Measurements from ENCODE around the gene TRAF3IP1. TPM values are rescaled to one million over a fixed set of nuclear protein-coding genes. Genes with fewer than 3 reads are reported as not detected.

Gene TRAF3IP1
- total RNA-seq, 4 donors from 2014 or later = 8.5 to 20.8 (median 10.9) TPM

DNA sequence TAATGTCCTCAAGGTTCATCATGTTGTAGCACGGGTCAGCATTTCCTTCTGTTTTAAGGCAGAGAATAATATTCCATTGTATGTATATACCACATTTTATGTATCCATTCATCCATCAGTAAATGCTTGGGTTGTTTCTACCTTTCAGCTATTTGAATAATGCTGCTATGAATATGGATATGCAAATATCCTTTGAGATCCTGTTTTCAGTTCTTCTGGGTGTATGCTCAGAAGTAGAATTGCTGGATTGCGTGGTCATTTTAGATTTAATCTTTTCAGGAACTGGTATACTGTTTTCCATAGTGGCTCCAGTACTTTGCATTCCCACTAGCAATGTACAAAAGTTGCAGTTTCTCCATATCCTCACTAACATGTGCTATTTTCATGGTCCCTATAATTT is 93.0 kb downstream of the TRAF3IP1 start:
- H3K4me1 ChIP-seq = peaks cover 2 to 3% of the 10 kb centered on the region in 2 donors
- H3K36me3 ChIP-seq = no peaks in the 10 kb centered on the region
- intact Hi-C loops (cut with DNase I; ENCODE audit: low total_unique reads) (no loop called here), in situ Hi-C loops (cut with MboI; ENCODE audit: low sequenced_read_pairs in 4 of 4) (no loop called here)
- TF ChIP-seq POLR2A (IDR thresholded peaks at IDR 0.05) (no peak), CTCF (IDR thresholded peaks at IDR 0.05 in 4 of 5, conservative IDR thresholded peaks at IDR 0.05 in 1 of 5) (no peak)
- H3K27me3 ChIP-seq = no peaks in the 10 kb centered on the region
- H3K9me3 ChIP-seq = no peaks in the 10 kb centered on the region
- no peak overlapping the region for H3K4me3 ChIP-seq
- H3K27ac ChIP-seq = no peak overlapping the region
- ATAC-seq = no peak
- no peak for DNase-seq

DNA sequence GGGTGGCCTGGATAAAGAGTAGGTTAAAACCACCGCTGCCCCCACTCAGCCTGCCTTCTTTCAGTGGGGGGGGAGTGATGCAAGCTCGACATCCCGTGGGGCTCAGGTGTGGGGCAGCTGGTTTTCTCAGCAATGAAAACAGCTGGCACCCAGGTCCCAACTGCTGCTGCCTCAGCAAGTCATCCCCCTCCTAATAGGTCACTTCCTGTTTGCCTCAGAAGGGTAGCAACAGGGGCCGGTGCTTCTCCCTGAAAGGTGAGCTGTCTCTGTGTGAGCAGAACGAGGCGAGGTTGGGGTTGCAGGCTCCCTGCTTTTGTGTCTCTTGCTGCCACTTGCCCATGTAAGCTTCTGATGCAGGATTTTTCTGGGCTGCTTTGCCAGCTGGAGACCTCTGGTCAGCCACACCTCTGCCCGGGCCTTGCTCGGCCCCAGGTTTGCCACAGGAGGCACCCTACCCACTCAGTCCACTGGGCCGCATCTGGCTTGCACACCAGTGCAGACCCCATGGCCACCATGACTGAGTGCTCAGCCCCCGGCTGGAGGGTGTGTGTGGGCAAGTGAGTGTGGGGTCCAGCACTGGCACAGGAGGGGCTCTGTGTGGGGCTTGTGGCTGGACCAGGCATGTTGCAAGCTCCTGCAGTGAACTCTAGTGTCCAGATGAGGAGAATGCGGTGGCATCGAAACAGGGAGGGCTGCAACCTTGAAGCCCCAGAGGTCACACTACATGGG is 94.9 kb downstream of the TRAF3IP1 start:
- Histone ChIP-seq H3K27me3 (no peaks in the 10 kb centered on the region), H3K9me3 (no peaks in the 10 kb centered on the region), H3K4me1 (peaks cover 10 to 14% of the 10 kb centered on the region in 2 donors), H3K27ac (no peak overlapping the region), H3K4me3 (no peak overlapping the region), H3K36me3 (no peaks in the 10 kb centered on the region)
- TF ChIP-seq POLR2A (IDR thresholded peaks at IDR 0.05) (no peak), CTCF (IDR thresholded peaks at IDR 0.05 in 4 of 5, conservative IDR thresholded peaks at IDR 0.05 in 1 of 5) (no peak)
- no peak for DNase-seq
- intact Hi-C loops (cut with DNase I; ENCODE audit: low total_unique reads) (no loop called here), in situ Hi-C loops (cut with MboI; ENCODE audit: low sequenced_read_pairs in 4 of 4) (no loop called here)
- no peak for ATAC-seq

GRCh38 chr2:238415893-238416292 is 95.6 kb downstream of the TRAF3IP1 start:
- H3K9me3 ChIP-seq = no peaks in the 10 kb centered on the region
- TF ChIP-seq POLR2A (IDR thresholded peaks at IDR 0.05) (no peak), CTCF (IDR thresholded peaks at IDR 0.05 in 4 of 5, conservative IDR thresholded peaks at IDR 0.05 in 1 of 5) (no peak)
- ATAC-seq (no peak), DNase-seq (no peak)
- no peak overlapping the region for H3K4me3 ChIP-seq
- in situ Hi-C loops (cut with MboI; ENCODE audit: low sequenced_read_pairs in 4 of 4) (no loop called here), intact Hi-C loops (cut with DNase I; ENCODE audit: low total_unique reads) (no loop called here)
- no peaks in the 10 kb centered on the region for H3K36me3 ChIP-seq
- no peak overlapping the region for H3K27ac ChIP-seq
- H3K4me1 ChIP-seq = peaks cover 13 to 14% of the 10 kb centered on the region in 2 donors
- no peaks in the 10 kb centered on the region for H3K27me3 ChIP-seq

GRCh38 chr2:238418196-238418998 is 98.1 kb downstream of the TRAF3IP1 start:
- in situ Hi-C loops (cut with MboI; ENCODE audit: low sequenced_read_pairs in 4 of 4) = no loop called here
- intact Hi-C loops (cut with DNase I; ENCODE audit: low total_unique reads) = no loop called here
- TF ChIP-seq CTCF (IDR thresholded peaks at IDR 0.05 in 4 of 5, conservative IDR thresholded peaks at IDR 0.05 in 1 of 5) = no peak
- TF ChIP-seq POLR2A (IDR thresholded peaks at IDR 0.05) = no peak
- ATAC-seq = no peak
- Histone ChIP-seq H3K27ac (peak overlapping the region in 1 of 4 donors; percentile 4), H3K9me3 (no peaks in the 10 kb centered on the region), H3K4me1 (peaks cover 13 to 14% of the 10 kb centered on the region in 2 donors), H3K27me3 (no peaks in the 10 kb centered on the region), H3K4me3 (no peak overlapping the region), H3K36me3 (no peaks in the 10 kb centered on the region)
- no peak for DNase-seq
